Measurements from ENCODE around the gene JAG2.
A peak's percentile ranks its signal among the peaks of the same experiment; 100 is the strongest.

Gene JAG2

DNA sequence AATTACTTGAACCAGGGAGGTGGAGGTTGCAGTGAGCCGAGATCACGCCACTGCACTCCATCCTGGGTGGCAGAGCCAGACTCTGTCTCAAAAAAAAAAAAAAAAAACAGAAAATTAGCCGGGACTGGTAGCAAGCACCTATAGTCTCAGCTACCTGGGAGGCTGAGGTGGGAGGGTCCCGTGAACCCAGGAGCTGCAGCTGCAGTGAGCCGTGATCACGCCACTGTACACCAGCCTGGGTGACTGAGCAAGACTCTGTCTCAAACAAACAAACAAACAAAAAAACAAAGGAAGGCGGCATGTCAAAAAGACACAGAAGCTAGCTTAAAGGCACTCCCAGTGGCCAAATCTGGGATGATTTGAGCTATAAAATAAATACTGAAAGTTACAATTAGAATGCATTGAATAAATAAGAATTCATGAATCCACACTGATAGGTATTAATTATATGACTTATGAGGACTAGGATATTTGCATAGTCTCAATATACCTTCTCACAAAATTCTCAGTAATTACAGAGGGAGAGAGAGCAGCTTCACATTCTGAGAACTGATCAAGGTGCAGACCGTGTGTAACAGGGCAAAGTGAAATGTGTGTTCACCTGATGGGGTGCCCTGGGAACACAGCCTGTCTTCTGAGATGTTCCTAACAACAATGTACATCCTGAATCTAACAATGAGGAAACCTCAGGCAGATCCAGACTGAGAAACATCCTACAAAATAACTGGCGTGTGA lies 60.6 kb downstream of the JAG2 start:
- DNase-seq = no peak

DNA sequence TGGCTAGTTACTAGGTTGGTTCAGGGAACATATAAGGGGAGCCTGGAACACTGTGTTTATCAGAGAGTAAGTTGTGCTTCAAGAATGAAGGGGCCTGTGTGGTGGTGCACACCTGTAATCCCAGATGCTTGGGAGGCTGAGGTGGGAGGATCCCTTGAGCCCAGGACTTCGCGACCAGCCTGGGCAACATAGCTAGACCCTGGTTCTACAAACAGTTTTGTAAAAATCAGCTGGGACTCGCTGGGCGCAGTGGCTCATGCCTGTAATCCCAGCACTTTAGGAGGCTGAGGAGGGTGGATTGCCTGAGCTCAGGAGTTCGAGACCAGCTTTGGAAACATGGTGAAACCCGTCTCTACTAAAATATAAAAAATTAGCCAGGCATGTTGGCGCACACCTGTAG lies 61.2 kb downstream of the JAG2 start:
- no peak for DNase-seq

DNA sequence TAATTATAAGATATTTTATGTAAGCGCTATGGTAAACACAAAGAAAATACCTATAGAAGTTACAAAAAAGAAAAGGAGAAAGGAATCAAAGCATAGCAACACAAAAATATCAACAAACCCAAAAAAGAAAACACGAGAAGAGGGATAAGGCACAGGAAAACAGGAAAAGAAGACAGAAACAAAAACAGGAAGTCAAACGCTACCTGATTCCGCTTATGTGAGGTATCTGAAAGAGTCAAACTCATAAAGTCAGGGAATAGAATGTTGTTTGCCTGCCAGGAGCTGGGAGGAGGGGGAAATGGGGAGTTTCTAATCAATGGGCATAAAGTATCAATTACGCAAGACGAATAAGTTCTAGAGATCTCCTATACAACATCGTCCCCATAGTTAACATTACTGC lies 63.4 kb downstream of the JAG2 start:
- DNase-seq = no peak

DNA sequence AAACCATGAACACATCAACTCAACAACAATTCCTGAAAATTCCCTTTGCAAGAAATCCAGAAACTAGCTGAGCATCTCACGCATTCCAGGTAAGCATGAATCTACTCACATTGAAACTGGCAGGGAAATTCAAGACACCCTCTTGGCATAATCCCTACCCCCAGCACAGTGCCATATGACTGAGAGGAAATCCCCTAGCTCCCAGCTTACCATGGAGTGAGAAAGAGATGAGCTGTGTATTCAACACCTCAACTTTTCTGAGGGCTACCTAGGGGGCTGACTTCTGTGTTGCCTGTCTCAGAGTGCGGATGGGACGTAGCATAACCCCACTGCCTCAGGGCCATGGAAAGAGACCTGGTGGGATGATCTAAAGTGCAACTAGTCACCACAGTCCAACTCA lies 65.7 kb downstream of the JAG2 start:
- no peak for DNase-seq

DNA sequence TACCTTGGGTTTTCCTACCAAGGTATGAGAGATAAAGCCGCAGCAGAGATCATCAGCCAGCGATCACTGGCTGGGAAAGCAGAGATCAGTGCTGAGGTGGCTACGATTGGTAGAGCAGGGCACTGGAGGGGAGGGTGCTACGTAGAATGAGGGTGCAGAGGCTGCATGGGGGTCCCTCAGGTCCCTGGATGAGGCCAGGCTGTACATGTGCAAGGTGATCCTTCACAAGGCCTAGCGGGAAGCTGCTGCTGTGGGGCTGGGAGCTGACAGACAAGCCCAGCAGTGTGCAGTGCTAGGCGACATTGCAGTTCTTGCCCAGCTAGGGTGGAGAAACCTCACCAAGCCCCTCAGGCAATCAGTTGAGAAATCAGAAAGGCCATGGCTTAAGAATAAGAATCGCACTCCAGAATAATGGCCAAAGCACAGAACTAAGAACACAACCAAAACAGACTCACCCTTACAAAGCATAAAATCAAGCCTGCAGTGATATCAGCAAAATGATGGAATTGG lies 66.2 kb downstream of the JAG2 start:
- DNase-seq = no peak

DNA sequence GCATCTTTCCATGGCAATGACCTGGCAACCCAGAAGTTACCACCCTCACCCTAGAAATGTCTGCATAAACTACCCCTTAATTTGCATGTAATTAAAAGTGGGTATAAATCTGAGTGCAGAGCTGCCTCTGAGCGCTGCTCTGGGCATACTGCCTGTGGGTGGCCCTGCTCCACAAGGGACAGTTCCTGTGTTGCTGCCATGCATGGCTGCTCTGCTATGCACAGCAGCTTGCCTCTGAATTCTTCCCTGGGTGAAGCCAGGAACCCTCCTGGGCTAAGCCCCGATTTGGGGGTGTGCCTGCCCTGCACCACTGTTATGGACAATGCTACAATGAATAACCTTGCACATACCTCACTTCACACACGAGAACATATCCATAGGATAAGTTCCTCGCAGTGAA lies 67.7 kb downstream of the JAG2 start:
- DNase-seq = no peak

DNA sequence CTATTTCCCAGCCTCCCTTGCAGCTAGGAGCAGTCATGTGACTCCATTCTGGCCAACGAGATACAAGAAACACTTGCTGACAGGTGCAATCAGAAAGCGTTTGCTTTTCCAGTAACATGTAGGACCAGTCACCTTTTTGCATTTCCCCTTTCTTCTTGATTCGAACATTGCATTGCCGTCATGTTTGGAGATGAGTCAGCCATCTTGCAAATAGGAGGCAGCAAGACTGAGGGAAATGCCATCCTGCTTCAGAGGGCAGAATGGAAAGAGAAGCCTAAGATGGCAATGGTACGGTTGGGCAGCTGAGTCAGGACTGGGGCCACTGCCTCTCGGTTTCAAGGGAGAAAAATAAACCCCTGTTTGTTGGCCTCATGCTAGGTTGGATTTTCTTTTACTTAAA lies 68.8 kb downstream of the JAG2 start:
- DNase-seq = no peak

DNA sequence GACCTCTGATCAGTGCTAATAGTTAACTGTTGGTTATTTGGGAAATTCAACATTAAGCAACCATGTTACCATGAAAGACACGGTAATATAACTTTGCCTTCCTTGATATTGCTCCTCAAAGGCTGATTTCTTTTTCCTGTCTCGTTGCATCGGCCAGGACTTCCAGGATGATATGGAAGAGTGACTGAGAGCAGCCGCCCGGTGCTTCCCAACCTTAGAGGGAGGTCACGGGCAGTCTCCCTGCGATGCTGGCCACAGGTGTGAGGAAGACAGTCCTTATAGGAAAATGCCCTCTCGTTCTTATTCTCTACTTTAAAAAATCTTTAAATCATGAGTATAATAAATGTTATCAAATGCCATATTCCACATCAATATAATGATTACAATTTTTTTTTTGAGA lies 70.3 kb downstream of the JAG2 start:
- no peak for DNase-seq

DNA sequence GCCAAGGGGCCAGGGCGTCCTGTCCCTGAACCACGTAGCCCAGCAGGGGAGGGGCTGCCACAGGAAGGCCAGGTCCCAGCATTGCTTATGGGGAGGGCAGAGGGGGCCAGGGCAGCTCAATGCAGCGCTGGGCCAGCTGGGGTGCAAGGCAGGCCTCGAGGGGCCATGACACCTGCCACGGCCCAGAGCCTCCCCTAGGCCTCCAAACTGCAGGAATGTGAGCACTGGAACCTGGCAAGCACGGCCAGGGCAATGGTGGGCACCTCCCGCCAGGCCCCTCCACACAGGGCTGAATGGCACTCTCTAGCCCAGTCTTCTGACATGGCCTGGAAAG lies 70.8 kb downstream of the JAG2 start:
- no peak for DNase-seq

DNA sequence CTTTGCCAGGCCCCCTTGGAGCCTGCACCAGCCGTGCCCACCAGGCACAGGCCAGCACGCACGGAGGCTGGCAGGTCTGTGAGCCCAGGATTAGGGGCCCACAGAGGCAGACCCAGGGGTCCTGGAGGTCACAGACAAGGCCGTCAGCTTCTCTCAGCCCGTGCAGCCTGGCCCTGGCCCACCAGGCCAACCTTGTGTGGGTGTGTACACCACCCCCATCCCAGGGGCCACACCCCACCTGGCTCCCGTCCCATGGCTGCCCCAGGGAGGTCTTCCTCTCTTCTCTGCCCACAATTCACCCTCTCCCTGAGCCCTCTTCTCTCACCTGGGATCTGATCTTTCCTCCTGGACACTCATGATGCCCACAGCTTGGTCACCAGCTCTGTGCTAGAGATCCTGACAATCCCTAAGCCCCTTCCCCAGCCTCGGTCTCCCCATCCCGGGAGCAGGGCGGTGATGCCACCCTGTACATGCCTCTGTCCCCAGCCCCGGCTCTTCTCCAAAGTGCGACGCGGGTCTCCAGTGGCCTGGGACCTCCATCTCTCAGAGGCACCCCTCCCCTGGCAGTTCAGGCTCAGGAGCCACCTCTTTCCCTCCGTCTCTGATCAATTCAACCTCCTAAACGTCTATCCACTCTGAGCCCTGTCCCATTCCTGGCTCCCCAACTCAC lies 72.2 kb downstream of the JAG2 start:
- DNase-seq = no peak

DNA sequence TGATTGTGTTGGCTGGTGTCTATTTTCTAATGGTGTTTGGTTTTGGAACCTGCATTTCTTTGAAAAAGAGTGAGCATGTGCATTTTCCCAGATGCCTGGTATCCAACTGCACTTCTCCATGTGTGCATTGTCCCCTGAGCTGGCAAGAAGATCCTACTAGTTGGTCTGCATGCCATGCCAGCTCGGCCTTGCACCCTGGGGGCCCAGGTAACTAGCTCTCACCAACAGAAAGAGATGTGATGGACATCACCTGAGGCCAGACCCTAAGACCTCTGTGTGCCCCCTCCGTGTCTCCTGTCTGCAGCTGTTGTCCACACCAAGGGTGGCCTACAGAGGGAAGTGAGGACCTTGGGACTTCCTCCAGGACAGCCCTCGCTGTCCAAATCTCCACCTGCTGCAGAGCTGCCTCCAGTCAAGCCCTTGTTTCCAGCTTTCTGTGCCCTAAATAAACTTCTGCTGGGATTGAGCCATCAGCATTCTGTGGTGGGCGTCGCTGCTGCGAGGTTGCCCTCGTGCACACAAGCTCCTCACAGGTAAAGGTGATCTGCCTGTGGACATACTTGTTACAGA lies 73.3 kb downstream of the JAG2 start:
- no peak for DNase-seq

DNA sequence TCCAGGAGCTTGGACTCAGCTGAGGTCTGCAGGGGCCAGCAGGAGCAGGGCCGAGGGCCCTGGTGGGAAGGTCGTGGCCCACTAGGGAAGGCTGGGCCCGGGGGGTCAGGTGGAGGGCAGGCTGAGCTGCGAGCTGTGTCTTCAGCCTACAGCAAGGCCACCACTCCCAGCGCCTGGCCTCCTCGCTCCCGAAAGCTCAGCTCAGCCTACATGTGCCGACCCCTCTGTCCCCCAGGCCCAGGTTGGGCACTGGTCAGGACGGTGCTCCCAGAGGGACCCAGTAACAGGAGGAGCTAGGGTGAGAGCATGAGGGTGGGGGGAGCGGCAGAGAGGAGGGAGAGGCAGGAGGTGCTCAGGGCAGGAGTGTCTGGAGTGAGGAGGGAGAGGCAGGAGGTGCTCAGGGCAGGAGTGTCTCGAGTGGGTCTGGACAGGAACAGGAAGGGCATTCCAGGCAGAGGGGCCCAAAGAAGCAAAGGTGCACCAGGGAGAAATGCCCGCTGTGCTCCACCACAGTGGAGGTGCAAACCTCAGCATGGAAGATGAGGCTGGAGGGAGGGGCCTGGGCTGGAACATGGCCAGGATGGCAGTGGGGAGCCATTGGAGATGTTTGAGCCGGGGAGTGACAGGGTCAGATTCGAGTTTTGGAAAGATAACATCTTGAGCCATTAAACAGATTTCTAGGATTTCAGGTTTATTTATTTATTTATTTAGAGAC lies 74.2 kb downstream of the JAG2 start:
- no peak for DNase-seq

DNA sequence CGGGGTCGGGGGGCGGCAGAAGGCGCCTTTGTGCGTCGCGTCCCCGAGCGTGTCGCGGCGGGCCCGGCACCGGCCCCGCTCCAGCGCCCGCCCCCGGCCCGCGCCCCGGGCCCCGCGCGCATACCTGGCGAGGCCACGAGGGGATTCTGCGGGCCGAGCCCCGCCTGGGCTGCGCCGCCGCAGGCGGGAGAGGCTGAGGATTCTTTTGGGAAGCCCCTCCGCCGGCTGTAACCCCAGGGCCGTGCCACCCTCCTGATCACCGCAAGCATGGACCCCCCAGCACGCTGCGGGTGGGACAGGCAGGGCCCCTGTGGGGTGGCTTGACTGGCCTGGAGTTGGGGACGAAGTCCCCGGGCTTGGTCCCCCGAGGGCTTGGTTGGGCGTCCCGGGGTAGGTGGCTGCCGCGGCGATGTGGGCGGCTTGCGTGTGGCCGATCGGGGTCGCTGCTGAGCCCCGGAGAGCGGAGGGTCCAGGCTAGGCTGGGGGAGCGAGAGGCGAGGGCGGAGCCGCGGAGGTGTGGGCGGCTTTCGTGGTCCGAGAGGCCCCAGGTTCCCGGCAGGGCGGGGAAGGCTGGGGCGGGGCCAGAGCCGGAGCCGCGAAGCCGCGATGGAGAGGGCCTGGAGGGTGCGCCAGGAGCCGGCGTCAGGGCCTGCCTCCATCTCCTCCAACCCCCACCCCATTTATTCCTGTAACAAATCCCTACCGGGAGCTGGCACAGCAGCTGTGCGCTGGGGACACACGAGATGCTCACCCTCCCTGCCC lies 75.0 kb downstream of the JAG2 start:
- peak; percentile 53 for DNase-seq

DNA sequence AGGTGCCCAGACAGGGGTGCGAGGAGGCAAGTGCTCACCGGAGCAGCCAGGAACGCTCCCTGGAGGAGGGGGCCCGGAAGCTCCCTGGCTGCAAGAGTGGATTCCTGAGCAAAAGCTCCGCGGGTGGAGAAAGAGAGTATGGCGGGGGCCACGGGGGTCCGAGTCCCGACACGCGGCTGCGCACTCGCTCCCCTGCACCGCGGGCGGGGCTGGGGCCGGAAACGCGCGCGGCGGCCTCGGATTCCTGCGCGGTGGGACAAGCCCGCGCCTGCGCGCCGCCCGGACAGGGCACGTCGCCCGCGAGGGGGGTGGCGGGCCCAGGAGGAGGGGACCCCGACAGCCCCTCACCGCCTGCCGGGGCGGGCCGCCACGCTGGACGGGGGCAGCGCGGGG lies 75.5 kb downstream of the JAG2 start:
- DNase-seq = peak; percentile 58

DNA sequence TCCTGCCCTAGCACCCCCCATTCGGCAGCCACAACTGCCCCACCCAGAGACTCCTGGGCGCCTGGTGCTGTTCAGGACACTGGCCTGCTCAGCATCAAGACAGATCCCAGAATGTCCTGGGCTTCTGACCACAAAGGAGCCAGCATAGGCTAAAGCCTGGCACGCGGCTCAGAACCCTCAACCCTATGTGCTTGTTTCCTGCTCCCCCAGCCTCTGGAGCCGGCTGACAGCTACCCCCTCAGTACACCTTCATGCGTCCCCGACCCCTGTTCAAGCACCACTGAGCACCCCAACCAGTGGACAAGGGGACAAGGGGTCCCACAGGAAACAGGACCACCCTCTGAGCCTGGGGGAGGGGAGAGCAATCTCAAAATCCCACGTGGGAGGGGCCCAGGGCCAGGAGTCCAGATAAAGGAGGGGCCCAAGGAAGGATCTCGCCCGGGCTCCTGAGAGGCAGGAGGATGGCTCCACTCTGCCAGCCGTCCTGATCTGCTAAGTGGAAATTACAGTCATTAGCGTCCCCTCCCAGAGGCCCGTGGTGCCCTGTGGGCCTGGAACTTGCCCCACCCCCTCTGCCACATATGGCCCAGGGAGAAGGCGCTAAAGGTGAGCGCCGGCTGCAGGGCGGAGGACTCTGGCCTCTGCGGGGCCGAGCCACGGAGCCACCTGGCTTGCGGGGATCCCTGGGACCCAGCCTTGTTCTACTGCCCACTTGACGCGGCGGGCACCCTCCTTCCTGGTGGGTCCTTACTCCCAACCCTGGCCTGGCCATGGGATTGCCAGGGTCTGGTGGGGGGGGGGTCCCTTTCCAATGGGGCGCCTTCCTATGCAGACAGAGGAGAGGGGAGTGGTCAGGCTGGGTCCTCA lies 76.2 kb downstream of the JAG2 start:
- no peak for DNase-seq

DNA sequence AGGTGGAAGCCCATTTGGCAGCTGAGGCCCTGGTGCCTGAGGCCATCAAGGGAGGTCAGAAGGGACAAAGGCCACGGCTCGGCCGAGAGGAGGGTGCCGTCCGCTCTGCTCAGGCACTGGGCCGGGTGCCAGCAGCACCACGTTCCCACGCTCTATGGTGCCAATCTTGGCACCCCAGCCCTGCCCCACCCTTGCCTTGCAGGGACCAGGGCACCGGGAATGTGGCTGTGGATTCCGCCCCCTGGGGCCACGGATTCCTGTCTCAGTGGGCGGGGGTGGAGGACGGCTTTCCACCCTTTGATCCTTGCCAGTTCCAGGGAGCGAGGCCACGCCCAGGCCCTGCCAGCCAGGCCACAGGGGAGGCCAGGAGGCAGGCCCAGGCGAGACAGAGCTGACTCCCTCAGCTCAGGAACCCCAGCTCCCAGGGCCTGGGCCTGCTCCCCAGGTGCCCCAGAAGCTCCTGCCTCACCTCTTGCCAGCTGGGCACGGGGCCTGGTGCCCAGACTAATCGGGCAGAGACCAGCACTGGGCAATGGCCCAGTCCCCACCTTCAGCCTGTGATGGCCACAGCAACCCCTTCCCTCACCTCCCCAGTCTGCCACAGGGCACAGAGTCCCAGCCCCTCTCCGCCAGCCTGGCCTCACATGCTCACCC lies 76.9 kb downstream of the JAG2 start:
- DNase-seq = no peak

DNA sequence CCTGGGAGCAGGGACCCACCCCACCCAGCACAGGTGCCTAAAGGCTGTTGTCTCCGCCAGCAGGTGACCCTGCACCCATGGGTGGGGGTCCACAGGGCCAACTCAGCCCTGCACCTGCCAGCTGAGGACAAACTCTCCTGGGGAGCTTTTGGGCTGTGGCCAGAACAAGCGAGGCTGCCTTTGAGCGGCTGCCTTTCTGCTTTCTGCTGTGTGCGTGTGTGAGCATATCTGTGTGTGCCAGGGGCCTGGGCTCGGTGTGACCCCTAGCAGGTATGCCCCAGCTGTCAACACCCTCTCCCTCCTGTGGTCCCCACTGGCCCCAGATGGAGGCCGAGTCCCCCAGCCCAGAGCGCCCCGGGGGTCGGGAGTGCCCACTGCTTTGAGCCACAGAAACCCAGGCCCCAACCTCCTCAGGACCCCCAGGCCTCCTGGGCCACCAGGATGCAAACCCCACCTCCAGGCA lies 77.5 kb downstream of the JAG2 start:
- no peak for DNase-seq
